Trophoblast cell (in vitro differentiated cells and primary cell): Measurements from ENCODE around the gene ALG9.

Source experiments
- DNase-seq, 2 donors: peaks; one replicate each; pipeline ENCODE4 v3.0.0-alpha.2; 2016
- H2AFZ ChIP-seq: 2 replicates; pipeline ENCODE4 v1.6.1; 2013; ENCODE audit warnings: low read length, moderate library complexity, mild to moderate bottlenecking; ENCODE audit not compliant: insufficient read depth, poor library complexity
- H2AK5ac ChIP-seq: 2 replicates; pipeline ENCODE4 v1.6.1; 2013; ENCODE audit warnings: mild to moderate bottlenecking, low read length
- H2BK120ac ChIP-seq: 2 replicates; pipeline ENCODE4 v1.6.1; 2013; ENCODE audit warnings: low read length, mild to moderate bottlenecking, moderate library complexity; ENCODE audit not compliant: insufficient read depth, poor library complexity
- H2BK12ac ChIP-seq: 2 replicates; pipeline ENCODE4 v1.6.1; 2013; ENCODE audit warnings: mild to moderate bottlenecking, low read length, moderate library complexity
- H2BK5ac ChIP-seq: 2 replicates; pipeline ENCODE4 v1.6.1; 2013; ENCODE audit warnings: low read length, low read depth, moderate library complexity, mild to moderate bottlenecking; ENCODE audit not compliant: poor library complexity
- H3K14ac ChIP-seq: 2 replicates; pipeline ENCODE4 v1.6.1; 2013; ENCODE audit warnings: mild to moderate bottlenecking, low read length
- H3K18ac ChIP-seq: 2 replicates; pipeline ENCODE4 v1.6.1; 2013; ENCODE audit warnings: mild to moderate bottlenecking, low read length
- H3K23ac ChIP-seq: 2 replicates; pipeline ENCODE4 v1.6.1; 2013; ENCODE audit warnings: low read length
- H3K27ac ChIP-seq: 2 replicates; pipeline ENCODE4 v1.5.1; 2013; ENCODE audit warnings: low read depth, mild to moderate bottlenecking, inconsistent platforms, low read length, moderate library complexity
- H3K27me3 ChIP-seq: 2 replicates; pipeline ENCODE4 v1.6.1; 2013; ENCODE audit warnings: inconsistent platforms, mild to moderate bottlenecking, low read length, moderate library complexity; ENCODE audit not compliant: insufficient read depth
- H3K36me3 ChIP-seq, 2 experiments: 1 replicate in 1 of 2; 2 replicates in 1 of 2; pipeline ENCODE4 v1.6.1; 2013; ENCODE audit warnings: low read length in 2 of 2, mild to moderate bottlenecking in 2 of 2, moderate library complexity in 1 of 2; ENCODE audit not compliant: insufficient read depth in 2 of 2, control insufficient read depth in 1 of 2
- H3K4ac ChIP-seq: 2 replicates; pipeline ENCODE4 v1.6.1; 2013; ENCODE audit warnings: low read depth, mild to moderate bottlenecking, low read length, moderate library complexity
- H3K4me1 ChIP-seq, 2 experiments: 1 replicate in 1 of 2; 2 replicates in 1 of 2; pipeline ENCODE4 v1.6.1; 2013; ENCODE audit warnings: low read length in 2 of 2, mild to moderate bottlenecking in 2 of 2, moderate library complexity in 1 of 2; ENCODE audit not compliant: insufficient read depth in 2 of 2, control insufficient read depth in 1 of 2
- H3K4me2 ChIP-seq: 2 replicates; pipeline ENCODE4 v1.6.1; 2013; ENCODE audit warnings: inconsistent platforms, mild to moderate bottlenecking, low read length, moderate library complexity
- H3K4me3 ChIP-seq: 2 replicates; pipeline ENCODE4 v1.5.1; 2013; ENCODE audit warnings: mild to moderate bottlenecking, low read depth, low read length, inconsistent platforms
- H3K79me1 ChIP-seq: one replicate; pipeline ENCODE4 v1.6.1; 2013; ENCODE audit warnings: low read length
- H3K79me2 ChIP-seq: 2 replicates; pipeline ENCODE4 v1.6.1; 2013; ENCODE audit warnings: low read length, mild to moderate bottlenecking; ENCODE audit not compliant: control insufficient read depth, insufficient read depth, poor library complexity
- H3K9ac ChIP-seq: 2 replicates; pipeline ENCODE4 v1.6.1; 2013; ENCODE audit warnings: mild to moderate bottlenecking, low read length
- H3K9me3 ChIP-seq: 2 replicates; pipeline ENCODE4 v1.6.1; 2013; ENCODE audit warnings: low read depth, mild to moderate bottlenecking, control low read depth, inconsistent platforms, low read length; ENCODE audit not compliant: insufficient read depth
- H4K12ac ChIP-seq: 2 replicates; pipeline ENCODE4 v1.6.1; 2013; ENCODE audit warnings: low read depth, mild to moderate bottlenecking, low read length, moderate library complexity
- H4K8ac ChIP-seq: 2 replicates; pipeline ENCODE4 v1.6.1; 2013; ENCODE audit warnings: low read depth, mild to moderate bottlenecking, low read length, moderate library complexity
- H4K91ac ChIP-seq: one replicate; pipeline ENCODE4 v1.6.1; 2013; ENCODE audit warnings: low read depth, mild to moderate bottlenecking, low read length, moderate library complexity
- WGBS: extraction: QIAGEN DNeasy Blood & Tissue Kit; methylation state at CpG from one replicate; pipeline ENCODE4 v1.1.7; 2013; ENCODE audit warnings: missing lambda C conversion rate; ENCODE audit not compliant: insufficient read length, insufficient coverage; ENCODE audit errors: extremely low coverage; 5-methylcytosine and 5-hydroxymethylcytosine counted together

ALG9 gene

GRCh38 chr11:111912535-111912934 lies 41.2 kb upstream of the ALG9 start, which contains the start of gene HSPB2:
Gene HSPB2 (plus strand): TSS chr11:111912734. CDS start chr11:111912830, 96 bp downstream.
- DNase-seq, result no peak
- H4K12ac ChIP-seq, result peak within 1 kb of the TSS; percentile 2
- no peaks in the 10 kb centered on the region for H3K79me2 ChIP-seq
- no peak within 1 kb of the TSS for H3K9ac ChIP-seq
- no peak within 1 kb of the TSS for H3K23ac ChIP-seq
- WGBS, result no CpG with 5 or more reads among the region's 26 CpGs
- H4K8ac ChIP-seq, result peak within 1 kb of the TSS; percentile 9
- peak within 1 kb of the TSS; percentile 38 for H2BK120ac ChIP-seq
- peak within 1 kb of the TSS; percentile 53 for H2BK12ac ChIP-seq
- peaks cover 20 to 24% of the 10 kb centered on the region in 2 experiments for H3K4me1 ChIP-seq
- peaks cover 8% of the 10 kb centered on the region for H3K79me1 ChIP-seq
- no peak within 1 kb of the TSS for H3K27ac ChIP-seq
- peak within 1 kb of the TSS; percentile 5 for H3K18ac ChIP-seq
- peak within 1 kb of the TSS; percentile 30 for H4K91ac ChIP-seq
- no peak within 1 kb of the TSS for H2AK5ac ChIP-seq
- no peaks in the 10 kb centered on the region for H3K36me3 ChIP-seq
- H2AFZ ChIP-seq, result no peak within 1 kb of the TSS
- no peak within 1 kb of the TSS for H3K4me3 ChIP-seq
- no peaks in the 10 kb centered on the region for H3K27me3 ChIP-seq
- H2BK5ac ChIP-seq, result no peak within 1 kb of the TSS
- peaks cover 2% of the 10 kb centered on the region for H3K9me3 ChIP-seq
- H3K14ac ChIP-seq, result no peak within 1 kb of the TSS
- H3K4ac ChIP-seq, result no peak within 1 kb of the TSS
- peak within 1 kb of the TSS; percentile 17 for H3K4me2 ChIP-seq

- H3K36me3 ChIP-seq, result no peaks in the 10 kb centered on the region
- H2BK12ac ChIP-seq, result peak within 1 kb of the TSS; percentile 62
- H3K27ac ChIP-seq, result no peak within 1 kb of the TSS
- peak; percentile 80 to 89 for DNase-seq
- H4K12ac ChIP-seq, result peak within 1 kb of the TSS; percentile 2
- H2AK5ac ChIP-seq, result peak within 1 kb of the TSS; percentile 56
- peak within 1 kb of the TSS; percentile 17 for H3K4me2 ChIP-seq
- peak within 1 kb of the TSS; percentile 5 for H3K18ac ChIP-seq
- peaks cover 8% of the 10 kb centered on the region for H3K79me1 ChIP-seq
- no peaks in the 10 kb centered on the region for H3K79me2 ChIP-seq
- no peaks in the 10 kb centered on the region for H3K27me3 ChIP-seq
- H3K4ac ChIP-seq, result no peak within 1 kb of the TSS
- peak within 1 kb of the TSS; percentile 53 for H3K14ac ChIP-seq
- no peak within 1 kb of the TSS for H2BK5ac ChIP-seq
- peaks cover 2% of the 10 kb centered on the region for H3K9me3 ChIP-seq
- no peak within 1 kb of the TSS for H3K4me3 ChIP-seq
- H3K4me1 ChIP-seq, result peaks cover 20 to 24% of the 10 kb centered on the region in 2 experiments
- WGBS, result no CpG with 5 or more reads among the region's 17 CpGs
- H2BK120ac ChIP-seq, result peak within 1 kb of the TSS; percentile 38
- peak within 1 kb of the TSS; percentile 9 for H4K8ac ChIP-seq
- peak within 1 kb of the TSS; percentile 9 for H3K9ac ChIP-seq
- no peak within 1 kb of the TSS for H2AFZ ChIP-seq
- H3K23ac ChIP-seq, result no peak within 1 kb of the TSS
- peak within 1 kb of the TSS; percentile 52 for H4K91ac ChIP-seq
Measured at GRCh38 chr11:111911563-111912401, 40.4 kb upstream of the ALG9 start, which contains the start of gene CRYAB. Gene CRYAB (minus strand): TSS chr11:111911770. CDS start chr11:111911724, 46 bp downstream.

GRCh38 chr11:111910676-111911562 lies 39.5 kb upstream of the ALG9 start:
- Histone ChIP-seq H3K79me2 (no peaks in the 10 kb centered on the region), H3K14ac (peak overlapping the region; percentile 53), H3K4me2 (no peak overlapping the region), H3K27me3 (no peaks in the 10 kb centered on the region), H3K79me1 (peaks cover 8% of the 10 kb centered on the region), H2BK5ac (no peak overlapping the region), H3K18ac (peak overlapping the region; percentile 5), H3K9ac (peak overlapping the region; percentile 9), H3K4ac (no peak overlapping the region), H3K36me3 (no peaks in the 10 kb centered on the region), H4K8ac (peak overlapping the region; percentile 9), H3K4me3 (no peak overlapping the region), H3K27ac (no peak overlapping the region), H2BK12ac (peak overlapping the region; percentile 62), H4K12ac (no peak overlapping the region), H3K4me1 (peaks cover 20 to 24% of the 10 kb centered on the region in 2 experiments), H2AFZ (no peak overlapping the region), H2AK5ac (peak overlapping the region; percentile 56), H3K9me3 (peaks cover 2% of the 10 kb centered on the region), H3K23ac (no peak overlapping the region), H2BK120ac (peak overlapping the region; percentile 38), H4K91ac (peak overlapping the region; percentile 52)
- WGBS, result no CpG with 5 or more reads among the region's 9 CpGs
- DNase-seq, result no peak

- no peak overlapping the region for H3K4me3 ChIP-seq
Measured at GRCh38 chr11:111909378-111909777, 38.0 kb upstream of the ALG9 start.

More at GRCh38 chr11:111909378-111909777, 38.0 kb upstream of the ALG9 start:
- Histone ChIP-seq H3K27ac (peak overlapping the region; percentile 43), H4K12ac (no peak overlapping the region), H4K8ac (no peak overlapping the region), H3K4me2 (peak overlapping the region; percentile 2), H2BK5ac (no peak overlapping the region), H3K14ac (no peak overlapping the region), H3K27me3 (no peaks in the 10 kb centered on the region), H3K9ac (no peak overlapping the region), H2BK120ac (no peak overlapping the region), H2AFZ (no peak overlapping the region), H2BK12ac (no peak overlapping the region), H3K4me1 (peaks cover 20 to 24% of the 10 kb centered on the region in 2 experiments), H3K36me3 (no peaks in the 10 kb centered on the region), H2AK5ac (no peak overlapping the region), H3K9me3 (peaks cover 2% of the 10 kb centered on the region), H3K4ac (no peak overlapping the region), H3K18ac (no peak overlapping the region), H3K79me1 (peaks cover 8% of the 10 kb centered on the region), H3K23ac (no peak overlapping the region), H3K79me2 (no peaks in the 10 kb centered on the region), H4K91ac (no peak overlapping the region)
- no CpG with 5 or more reads among the region's 5 CpGs for WGBS
- DNase-seq, result peak; percentile 71 to 91
